Glomerular visceral epithelial cell (primary cell): ENCODE results near the gene APLN.

Experiments used
- DNase-seq: peaks from one replicate; pipeline ENCODE4 v3.0.0-alpha.2; 2016; ENCODE audit errors: extremely low spot score

APLN gene, protein sequence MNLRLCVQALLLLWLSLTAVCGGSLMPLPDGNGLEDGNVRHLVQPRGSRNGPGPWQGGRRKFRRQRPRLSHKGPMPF

DNA sequence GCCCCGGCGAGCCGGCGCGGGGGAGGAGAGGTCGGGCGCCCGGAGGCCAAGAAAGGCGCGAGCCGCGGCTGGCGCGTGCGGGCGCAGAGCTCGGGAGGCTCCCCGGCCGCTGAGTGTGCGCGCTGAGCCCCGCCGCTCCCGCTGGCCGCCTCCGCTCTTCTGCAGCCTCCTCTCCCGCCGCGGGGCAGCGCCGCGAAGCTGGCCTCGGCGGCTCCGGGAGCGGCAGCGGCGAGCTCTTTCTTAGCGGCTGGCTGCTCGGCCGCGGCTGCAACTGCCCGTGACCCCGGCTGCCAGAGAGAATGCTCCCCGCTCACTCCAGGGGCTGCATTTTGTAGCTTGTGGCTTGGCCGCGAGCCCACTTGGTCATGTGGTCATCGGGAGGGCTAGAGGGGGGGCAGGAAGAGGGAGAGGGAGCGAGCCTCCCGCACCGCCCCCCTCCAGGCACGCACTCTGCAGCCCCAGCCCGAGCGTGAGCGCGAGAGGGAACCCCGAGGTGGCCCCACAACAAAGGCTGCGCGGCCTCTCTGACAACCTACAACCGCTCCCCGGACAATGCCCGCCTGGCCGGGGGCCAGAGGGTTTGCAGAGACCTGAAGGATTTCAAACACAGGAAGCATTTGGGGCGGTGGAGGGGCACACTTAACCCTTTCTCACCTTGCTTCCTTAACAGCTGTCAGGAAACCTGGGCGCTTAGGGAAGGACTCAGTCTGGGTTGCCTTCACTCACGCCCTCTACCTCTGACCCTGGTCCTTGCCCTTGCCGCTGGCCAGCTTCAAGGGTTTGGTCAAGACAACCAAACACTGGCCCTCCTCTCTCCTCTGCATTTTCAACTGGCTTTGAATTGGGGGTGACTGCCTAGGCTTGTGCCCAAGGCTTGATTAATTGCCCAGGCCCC lies at the start of gene APLN:
APLN (minus strand) TSS at position 305 of the 895 bp plus-strand sequence. CDS start 326 bp downstream, outside the sequence.
- peak; percentile 61 for DNase-seq

DNA sequence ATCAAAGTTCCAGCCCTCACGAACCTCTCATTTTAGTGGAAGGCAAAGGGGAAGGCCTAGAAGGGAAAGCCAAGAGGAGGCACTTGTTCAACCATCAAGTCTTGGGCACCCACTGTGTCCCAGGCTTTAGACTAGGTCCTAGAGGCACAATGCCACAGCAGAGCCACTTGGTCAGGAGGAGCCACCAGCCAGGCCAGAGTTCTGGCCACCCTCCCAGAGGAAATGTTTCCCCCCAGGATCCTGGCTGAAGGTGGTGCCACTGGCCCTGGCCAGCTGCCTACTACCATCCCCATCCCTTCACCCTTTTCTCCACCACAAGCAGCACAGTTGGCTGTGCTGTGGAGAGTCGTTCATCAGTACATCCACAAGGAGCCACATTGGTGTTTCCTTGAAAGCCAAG lies 49.7 kb upstream of the APLN start:
- no peak for DNase-seq

DNA sequence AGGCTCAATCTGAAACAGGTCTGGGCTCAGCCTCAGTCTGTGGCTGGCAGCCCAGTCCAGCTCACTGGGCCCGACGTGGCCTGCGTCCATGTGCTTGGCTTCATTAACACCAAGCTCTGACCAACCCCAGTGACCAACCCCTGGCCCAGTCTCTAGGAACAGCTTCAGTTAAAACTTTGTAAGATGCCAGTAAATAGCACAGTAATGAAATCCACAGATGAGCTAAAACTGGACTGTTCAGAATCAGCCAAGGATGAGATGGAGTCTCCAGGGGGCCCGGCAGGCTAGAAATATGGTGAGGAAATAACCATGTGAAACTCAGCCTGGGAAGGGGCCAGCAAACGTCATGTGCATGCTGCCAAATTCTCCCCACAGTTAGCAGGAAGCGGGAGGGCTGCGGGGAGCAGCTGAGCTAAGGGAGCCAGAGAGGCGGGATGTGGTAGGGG lies 46.9 kb upstream of the APLN start:
- DNase-seq: no peak

DNA sequence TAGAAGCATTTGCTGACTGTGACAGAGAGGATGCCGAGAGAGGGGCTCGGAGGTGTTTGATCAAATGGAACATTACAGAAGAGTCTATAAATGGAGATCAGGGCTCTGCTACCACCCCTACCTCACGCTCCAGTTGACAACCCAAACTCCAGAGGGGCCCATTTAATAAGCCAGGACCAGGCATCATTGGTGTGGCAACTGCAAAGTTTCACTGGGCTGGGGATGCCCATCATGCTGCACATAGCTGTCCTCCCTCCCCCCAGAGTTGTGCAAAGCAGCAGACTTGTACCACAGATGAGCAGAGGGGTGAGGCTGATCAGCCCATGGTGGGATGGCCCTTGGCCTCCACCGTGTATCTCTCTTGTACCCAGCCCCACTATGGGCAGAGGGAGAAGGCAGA lies 45.8 kb upstream of the APLN start:
- DNase-seq: no peak

DNA sequence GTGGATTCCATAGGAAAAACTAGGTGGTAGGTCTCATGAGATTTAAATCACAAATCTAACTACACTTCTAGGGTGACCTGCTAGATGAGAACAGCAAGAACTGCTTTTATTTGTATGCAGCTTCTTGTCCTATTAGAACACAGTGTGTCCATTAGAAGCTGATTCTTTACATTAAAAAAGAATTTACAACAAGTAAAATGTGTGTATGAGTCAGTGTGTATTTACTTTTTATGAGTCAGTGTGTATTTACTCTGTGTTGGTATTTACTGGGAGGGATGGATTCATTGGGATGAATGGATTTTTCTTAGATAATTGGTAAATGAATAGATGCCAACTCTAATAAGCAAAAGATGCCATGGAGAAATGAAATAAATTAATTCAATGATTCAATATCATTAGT lies 43.4 kb upstream of the APLN start:
- DNase-seq: no peak

DNA sequence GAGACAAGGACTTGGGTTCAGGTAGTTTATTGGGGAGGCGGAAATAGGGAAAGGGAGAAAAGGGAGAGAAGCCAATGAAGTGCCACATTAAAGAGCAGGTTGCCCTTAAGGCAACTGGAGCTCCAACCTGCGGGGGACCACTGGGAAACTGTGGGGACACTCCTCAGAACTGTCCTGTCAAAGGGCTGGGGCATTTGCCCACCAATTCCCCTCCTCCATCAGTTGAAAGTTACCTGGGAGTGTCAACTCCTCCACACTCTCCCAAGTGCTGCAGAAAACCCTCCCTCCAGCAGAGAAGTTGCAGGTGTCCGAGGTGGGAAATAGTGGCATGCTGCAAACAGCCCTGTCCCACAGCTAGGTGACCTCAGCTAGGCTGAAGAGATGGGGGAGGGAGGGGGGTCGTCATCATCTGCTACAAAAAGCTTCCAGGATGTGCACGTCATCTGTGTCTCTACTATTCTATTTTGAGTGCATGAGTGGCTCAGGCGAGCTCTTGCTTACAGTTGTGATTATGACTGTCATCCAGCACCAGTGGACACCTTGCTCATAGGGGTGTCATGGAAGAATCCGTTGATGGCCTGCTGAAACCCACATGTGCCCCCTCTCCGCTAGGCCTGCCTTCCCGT lies 42.6 kb upstream of the APLN start:
- DNase-seq: no peak

DNA sequence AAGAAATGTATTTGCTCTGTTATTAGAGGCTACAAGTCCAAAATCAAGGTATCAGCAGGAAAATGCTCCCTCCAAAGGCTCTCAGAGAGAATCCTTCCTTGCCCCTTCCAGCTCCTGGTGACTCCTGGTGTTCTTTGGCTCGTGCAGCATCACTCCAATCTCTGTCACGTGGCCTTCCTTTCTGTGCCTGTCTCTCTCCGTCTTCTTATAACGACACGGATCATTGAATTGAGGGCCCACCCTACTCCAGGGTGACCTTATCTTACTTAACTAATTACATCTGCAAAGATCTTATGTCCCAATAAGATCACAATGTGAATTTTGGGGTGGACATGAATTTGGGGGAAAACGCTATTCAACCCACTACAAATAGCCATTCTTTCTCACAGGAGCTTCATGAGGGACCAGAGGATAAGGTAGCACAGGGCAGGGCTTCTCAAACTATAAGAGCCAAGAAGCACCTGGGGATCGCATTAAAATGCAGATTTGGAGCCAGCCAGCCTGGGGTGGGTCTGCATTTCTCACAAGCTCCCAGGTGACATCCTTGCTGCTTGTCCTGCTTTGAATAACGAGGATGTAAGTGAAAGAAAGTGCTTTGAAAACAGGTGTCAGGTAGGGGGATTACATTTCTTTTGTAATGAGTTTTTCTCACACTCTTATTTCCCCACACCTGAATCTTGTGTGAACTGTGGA lies 41.9 kb upstream of the APLN start:
- no peak for DNase-seq

DNA sequence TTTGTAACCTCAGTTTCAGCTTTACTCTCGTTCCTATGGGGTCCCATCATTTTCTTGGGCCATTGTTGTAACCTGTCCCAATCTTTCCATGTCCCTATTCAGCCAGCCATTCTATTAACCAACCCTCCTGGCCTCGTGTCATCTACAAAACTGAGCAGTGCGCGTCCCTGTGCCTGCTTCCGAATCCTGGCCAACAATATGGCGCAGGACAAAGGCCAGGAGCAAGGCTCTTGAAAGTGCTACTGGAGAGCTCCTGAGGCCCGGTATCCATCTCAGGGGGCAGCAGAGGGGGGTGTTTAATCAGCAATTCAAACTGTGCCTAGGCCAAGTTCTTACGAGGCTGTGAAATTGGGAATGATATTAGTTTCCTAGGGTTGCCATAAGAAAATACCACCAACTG lies 41.2 kb upstream of the APLN start:
- no peak for DNase-seq

DNA sequence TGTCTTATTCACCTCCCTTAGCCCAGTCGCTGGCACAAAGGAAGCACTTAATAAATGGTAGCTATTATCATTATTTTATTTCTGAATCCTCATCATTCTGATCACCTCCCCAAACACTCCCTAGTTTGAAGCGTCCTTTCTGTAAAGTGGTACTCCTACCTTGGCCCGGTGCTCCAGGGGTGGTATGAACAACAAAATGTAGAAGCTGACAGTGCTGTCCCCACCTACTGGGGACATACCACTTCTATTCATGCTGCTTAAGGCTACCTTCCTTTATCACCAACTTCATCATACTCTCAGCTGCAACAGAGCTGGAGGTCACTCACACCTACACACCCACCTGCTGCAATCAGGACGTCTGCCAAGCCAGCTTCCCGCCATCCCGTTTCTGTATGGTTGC lies 40.8 kb upstream of the APLN start:
- DNase-seq: no peak

DNA sequence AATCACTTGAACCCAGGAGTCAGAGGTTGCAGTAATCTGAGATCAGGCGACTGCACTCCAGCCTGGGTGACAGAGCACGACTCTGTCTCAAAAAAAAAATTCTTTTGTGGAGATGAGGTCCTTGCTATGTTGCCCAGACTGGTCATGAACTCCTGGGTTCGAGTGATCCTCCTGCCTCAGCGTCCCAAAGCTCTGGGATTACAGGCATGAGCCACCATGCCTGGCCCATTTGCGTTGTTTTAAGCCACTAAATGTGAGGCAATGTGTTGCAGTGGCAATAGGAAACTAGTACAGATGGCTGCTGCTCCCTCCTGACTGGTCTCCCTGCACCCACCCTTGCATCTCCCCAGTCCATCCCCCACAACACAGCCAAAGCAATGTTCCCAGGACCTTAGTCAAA lies 40.0 kb upstream of the APLN start:
- no peak for DNase-seq

DNA sequence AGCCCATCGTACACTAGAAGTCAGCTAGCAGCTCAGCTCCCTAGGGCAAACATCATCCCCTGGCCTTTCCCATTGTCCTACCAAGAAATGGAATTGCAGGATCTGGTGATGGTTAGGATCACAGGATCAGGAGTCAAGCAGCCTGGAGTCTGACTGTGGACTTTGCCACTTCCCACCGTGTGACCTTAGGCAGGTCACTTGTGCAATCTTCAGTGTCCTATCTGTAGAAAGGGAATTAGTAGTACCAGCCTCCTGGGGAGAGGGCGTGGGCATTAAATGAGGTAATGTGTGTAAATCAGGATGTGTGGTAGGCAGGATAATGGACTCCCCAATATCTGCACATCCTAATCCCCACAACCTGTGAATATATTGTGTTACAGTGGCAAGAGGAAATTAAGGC lies 38.6 kb upstream of the APLN start:
- no peak for DNase-seq

DNA sequence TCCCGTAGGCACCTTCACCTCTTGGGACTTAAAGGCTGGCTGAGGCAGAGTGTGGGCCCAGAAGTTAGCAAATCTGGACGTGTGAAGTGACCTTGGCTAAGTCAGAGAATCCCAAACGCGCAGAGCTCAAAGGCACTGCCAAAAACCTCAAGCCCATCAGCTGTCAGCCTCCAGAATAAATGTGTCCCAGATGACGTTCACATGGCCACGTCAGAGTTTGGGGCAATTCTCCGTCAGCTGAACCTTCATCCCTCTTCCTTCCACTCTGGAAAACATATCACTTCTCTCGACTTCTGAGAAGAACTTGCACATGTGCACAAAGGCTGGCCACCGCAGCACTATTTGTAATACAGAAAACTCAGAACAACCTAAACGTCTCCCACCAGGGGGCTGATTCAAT lies 35.7 kb upstream of the APLN start:
- no peak for DNase-seq

DNA sequence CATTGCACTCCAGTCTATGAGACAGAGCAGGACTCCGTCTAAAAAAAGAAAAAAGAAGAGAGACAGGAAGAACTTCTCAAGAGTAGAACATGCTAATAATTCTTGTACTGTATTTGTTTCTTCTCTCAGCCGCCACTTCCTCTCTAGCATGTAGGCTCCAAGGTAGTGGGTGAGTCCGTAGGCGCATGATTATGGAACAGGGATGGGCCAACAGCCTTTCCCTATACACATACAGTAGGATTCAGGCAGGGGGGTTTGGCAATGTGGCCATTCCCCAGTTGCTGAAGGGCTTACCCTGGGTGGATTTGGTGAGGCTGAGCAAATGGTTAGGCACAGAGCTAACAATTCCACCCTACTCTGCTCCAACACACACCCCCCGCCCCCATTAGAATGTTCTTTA lies 35.0 kb upstream of the APLN start:
- DNase-seq: no peak

DNA sequence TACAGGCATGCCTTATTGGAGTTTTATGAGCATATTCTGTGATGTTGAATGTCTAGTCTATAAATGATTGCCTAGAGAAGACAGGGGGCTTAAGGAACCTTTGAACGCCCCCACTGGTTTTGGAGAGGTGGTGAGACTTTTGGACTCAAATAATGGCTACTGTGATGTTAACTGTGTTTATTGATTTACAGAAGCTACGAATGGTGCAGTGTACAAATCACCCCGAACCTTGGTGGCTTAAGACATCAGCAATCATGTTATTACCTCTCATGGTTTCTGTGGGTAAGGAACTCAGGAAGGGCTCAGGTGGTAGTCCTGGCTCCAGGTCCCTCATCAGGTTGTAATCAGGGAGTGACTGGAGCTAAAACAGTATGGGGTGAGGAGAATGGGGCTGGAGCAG lies 33.3 kb upstream of the APLN start:
- DNase-seq: no peak

DNA sequence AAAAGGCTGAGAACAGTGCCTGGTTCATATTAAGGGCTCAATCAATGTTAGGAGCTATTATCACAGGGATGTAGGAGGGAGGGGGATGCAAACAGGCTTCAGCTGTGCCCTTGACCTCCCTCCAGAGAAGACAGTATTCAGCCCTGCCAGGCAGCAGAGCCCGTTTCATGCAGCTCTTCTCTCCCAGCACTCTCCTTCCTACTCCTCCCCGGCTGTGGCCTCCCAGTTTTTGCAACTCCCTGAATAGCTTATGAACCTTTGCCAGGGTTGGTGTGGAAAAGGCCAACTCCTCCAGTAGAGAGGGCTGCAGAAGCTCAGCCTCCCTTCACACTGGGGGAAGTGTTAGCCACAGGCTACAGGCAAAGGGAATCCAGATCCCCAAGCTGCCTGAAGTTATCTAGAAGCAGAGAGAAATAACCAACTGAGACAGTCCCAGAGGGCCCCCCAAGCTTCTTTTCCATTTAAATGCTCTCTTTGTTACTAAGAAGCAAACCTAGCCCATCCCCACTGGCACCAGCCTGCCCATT lies 31.7 kb upstream of the APLN start:
- no peak for DNase-seq

DNA sequence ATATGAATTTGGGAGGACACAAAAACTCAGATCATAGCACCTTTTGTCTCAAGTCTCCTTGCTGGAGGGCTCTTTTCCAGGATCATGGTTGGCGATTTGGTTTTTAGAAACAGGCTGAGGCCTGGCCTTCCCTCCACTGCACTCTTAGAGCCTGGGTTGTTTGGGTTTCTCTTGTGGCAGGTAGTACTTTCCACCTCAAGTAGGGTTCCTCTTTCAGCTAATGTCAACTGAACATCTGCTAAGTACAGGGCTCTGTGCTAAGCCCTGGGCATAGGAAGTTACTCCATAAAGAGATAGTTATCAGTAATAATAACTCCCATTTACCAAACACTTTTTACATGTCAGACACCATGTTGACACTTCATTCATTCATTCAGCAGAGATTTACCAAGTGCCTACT lies 28.2 kb upstream of the APLN start:
- DNase-seq: no peak

DNA sequence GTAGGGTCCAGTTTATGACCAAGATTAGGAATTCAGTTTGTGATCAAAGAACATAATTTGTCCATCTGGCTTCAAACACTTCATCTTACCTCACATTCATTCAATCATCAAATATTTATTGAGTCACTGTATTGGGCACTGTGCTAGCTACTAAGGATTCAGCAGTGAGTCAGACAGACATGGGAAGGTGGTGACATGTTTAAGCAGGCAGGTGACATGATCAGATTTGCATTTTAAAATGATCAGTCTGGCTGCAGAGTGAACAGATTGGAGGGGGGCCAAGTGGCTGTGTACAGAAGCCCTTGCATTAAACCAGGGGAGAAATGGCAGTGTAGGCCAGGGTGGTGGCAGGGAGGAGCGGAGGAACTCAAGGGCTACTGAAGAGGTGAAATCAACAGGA lies 25.1 kb upstream of the APLN start:
- no peak for DNase-seq

DNA sequence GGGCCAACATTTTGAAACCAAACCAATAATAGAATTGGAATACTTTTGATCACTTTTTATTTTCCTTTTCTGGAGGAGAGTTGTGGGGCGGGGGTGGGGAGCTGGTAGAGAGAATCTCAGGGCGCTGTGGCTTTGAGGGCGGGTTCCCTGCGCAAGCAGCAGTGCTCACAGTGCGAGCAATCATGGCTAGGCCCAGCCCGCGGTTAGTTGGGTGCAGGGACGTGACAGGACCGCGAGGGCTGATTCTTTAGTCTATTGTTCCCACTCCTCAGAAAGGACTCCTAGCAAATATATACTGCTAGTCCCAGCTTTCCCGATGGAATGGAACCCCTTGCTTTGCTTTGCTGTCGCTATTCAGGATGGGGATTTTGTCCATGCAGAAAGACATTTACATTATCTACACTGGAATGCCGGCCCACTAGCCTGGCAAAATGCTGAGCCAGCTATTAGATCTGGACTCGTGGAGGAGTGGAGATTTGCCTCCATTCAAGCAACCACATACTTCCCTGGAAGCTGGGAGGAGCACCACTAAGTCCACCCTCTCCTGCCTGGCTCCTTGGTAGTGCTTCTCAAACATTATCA lies 23.9 kb upstream of the APLN start:
- DNase-seq: no peak

DNA sequence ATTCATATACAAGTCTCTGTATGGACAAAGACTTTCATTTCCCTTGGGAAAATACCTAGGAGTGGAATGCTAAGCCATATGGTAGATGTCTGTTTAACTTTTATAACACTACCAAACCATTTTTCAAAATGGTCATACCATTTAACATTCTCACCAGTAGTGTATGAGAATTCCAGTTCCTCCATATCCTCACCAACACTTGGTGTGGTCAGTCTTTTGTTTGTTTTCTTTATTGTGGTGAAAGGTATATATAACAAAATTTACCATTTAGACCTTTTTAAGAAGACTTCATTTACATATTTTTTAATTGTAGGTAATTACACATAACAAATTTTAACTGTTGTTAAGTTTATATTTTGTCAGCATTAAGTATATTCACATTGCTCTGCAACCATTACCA lies 12.7 kb upstream of the APLN start:
- no peak for DNase-seq

DNA sequence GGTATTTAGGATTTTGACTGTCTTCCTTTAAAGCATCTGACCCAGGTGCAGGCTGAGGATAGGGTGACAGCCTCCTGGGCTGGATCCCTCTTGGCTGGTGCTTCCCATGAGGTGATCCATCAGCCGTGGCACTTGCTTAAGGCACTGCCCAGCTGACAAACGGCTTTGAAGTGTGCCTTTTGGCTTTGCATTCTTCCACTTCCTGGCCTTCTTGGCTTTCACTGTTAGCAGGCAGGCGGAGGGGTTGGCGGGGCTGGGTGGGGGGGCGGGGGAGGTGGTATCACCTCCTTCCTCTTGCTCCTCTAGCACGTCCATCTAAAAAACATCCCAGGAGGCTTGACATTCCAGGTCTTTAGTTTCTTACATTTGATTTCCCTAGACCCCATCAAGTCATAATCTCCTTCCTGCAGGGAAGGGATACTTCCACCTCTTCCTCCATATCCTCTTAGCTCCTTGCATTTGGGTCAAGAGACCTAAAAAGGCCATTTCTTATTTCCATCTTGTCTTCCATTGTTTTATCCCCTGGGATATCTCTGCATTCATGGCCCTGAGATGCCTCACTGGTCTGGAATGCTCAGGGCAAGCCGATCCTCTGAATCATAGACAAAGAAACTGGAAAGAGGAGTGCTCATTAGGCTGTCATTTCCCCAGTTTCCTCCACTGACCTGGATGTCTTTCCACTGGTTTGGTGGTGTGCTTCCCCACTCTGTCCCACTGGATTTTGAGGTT lies 11.3 kb upstream of the APLN start:
- peak; percentile 74 for DNase-seq

DNA sequence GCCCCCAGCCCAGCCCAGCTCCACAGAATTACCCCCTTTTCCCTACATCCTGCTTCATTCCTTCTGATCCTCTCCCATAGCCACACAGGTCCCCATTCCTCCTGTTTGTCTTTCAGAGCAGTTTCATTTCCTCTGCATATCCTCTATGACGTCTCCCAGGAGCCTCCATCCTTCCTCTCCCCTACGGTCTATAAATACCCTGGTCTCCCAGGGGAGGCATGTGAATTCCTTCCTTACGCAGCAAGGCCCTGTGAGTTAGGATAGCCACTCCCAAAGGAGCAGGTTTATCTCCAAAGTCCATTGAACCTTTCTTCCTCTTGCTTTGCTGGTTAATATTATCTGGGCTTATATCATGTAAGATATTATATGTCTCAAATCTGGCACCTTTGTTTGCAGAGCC lies 8.4 kb upstream of the APLN start:
- DNase-seq: no peak
